GM12872 (cell line): ENCODE data around the gene C17orf107.

Experiments
- CTCF ChIP-seq: IDR thresholded peaks from 3 replicates; pipeline ENCODE4 v1.5.1; 2011; ENCODE audit warnings: low read depth, mild to moderate bottlenecking, low read length, moderate library complexity; ENCODE audit not compliant: insufficient read depth

C17orf107 gene

GRCh38 chr17:4947411-4948165, 48.3 kb downstream of the C17orf107 start:
- no peak for TF ChIP-seq CTCF

- TF ChIP-seq CTCF, result no peak
Observed at GRCh38 chr17:4948166-4948930, 49.0 kb downstream of the C17orf107 start, which contains the start of gene PFN1. Gene PFN1, minus strand, starts transcription at chr17:4948530. Its CDS starts 136 bp downstream, at chr17:4948394.

- TF ChIP-seq CTCF, result no peak
Observed at GRCh38 chr17:4948931-4949320, 49.6 kb downstream of the C17orf107 start.

- TF ChIP-seq CTCF, result no peak
Observed at GRCh38 chr17:4949321-4950074, 50.2 kb downstream of the C17orf107 start.

- TF ChIP-seq CTCF, result no peak
Observed at GRCh38 chr17:4950075-4950745, 50.9 kb downstream of the C17orf107 start.

GRCh38 chr17:4950746-4951204, 51.4 kb downstream of the C17orf107 start, which contains the start of gene ENO3:
Gene ENO3, plus strand, starts transcription at chr17:4951119. Its CDS starts 711 bp downstream, at chr17:4951830.
- no peak for TF ChIP-seq CTCF
